Stimulated activated CD8-positive, alpha-beta memory T cell treated with anti-CD3 and anti-CD28 coated beads, Interleukin-12 subunit alpha, Interleukin-12 subunit beta, amount 100 ng/mL, for 1 hour (primary cell): ENCODE measurements around the gene RXRB.
"Not testable (repeated sequence)": the region's sequence is repeated elsewhere in the genome, so short reads cannot be mapped to it uniquely, and the experiment has no call there.

ENCODE experiments used
- DNase-seq: peaks from one replicate; pipeline ENCODE4 v3.0.0-alpha.2; 2020; ENCODE audit warnings: low read depth

The RXRB gene

GRCh38 chr6:33200219-33201146 lies at the start of gene RXRB, which contains the start of gene SLC39A7:
TSS of gene RXRB (minus strand) at chr6:33200665. CDS start at chr6:33200476, 189 bp downstream.
TSS of gene SLC39A7 (plus strand) at chr6:33200867. CDS start at chr6:33201246, 379 bp downstream.
- DNase-seq, result peak; percentile 99

- DNase-seq, result no peak
Observed at GRCh38 chr6:33249732-33250630, 49.5 kb upstream of the RXRB start.

GRCh38 chr6:33248932-33249731 lies 48.7 kb upstream of the RXRB start:
- peak; percentile 88 for DNase-seq

- peak; percentile 6 for DNase-seq
Observed at GRCh38 chr6:33248643-33248931, 48.1 kb upstream of the RXRB start.

GRCh38 chr6:33247977-33248642 lies 47.6 kb upstream of the RXRB start:
- peak; percentile 88 for DNase-seq

GRCh38 chr6:33243476-33243875 lies 43.0 kb upstream of the RXRB start:
- DNase-seq, result no peak

DNA sequence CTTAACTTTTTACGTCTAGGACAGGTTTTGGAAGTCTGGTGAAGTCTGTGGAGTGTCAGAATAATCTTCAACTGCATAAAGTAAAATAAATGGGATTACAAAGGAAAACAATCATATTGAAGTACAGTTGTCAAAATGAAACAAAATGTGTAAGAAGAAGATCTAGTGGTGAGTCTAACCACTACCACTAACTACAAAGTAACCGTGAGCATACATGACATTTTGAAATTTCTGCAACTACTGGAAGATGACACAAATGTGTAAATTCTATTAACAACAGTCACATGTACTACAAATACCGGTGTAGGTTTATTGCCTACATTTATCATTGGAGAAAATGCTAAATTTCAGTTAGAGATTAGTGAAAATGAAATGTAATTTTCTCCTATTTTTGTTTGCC lies 41.5 kb upstream of the RXRB start:
- no peak for DNase-seq

DNA sequence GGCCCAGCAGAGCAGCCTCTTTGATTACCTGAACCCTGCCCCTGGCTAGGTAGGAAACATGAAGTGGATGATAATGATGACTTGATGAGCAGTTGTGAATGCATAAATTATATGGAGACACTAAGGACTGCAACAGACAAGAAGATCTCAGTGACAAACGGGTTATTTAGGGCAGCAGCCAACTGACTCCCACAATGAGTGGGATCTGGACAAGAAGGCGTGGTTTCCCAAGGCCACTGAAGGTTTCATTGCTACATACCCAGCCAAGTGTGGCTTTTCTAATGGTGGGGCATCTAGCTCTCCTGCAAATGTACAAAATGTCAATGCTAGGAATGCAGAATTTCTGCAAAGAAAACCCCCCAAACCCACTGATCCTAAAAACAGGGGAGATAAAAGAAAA lies 37.3 kb upstream of the RXRB start:
- DNase-seq, result no peak

DNA sequence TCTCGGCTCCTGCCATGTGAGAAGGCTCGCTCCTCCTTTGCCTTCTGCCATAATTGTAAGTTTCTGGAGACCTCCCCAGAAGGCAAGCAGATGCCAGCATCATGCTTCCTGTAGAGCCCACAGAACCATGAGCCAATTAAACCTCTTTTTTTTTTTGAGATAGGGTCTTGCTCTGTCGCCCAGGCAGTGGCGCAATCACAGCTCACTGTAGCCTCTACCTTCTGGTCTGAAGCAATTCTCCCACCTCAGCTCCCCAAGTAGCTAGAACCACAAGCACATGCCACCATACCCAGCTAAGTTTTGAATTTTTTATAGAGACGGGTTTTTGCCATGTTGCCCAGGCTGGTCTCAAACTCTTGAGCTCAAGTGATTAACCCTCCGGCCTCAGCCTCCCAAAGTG lies 36.4 kb upstream of the RXRB start:
- no peak for DNase-seq

DNA sequence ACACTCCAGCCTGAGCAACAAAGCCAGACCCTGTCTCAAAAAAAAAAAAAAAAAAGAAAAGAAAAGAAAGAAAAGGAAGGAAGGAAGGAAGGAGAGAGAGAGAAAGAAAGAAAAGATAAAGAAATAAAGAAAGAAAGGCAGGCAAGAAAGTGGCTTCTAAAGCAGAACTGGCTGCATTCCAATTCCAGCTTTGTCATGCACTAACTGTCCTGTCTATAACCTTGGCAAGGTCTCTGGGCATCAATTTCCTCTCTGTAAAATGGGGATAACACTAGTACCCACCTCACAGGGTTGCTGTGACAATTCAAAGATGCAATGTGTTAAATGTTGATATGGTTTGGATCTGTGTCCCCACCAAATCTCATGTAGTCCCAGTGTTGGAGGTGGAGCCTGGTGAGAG lies 35.9 kb upstream of the RXRB start:
- DNase-seq, result no peak

GRCh38 chr6:33235221-33235634 lies 34.8 kb upstream of the RXRB start:
- DNase-seq, result no peak

- not testable (repeated sequence) for DNase-seq
Observed at GRCh38 chr6:33226503-33227120, 26.1 kb upstream of the RXRB start.

DNA sequence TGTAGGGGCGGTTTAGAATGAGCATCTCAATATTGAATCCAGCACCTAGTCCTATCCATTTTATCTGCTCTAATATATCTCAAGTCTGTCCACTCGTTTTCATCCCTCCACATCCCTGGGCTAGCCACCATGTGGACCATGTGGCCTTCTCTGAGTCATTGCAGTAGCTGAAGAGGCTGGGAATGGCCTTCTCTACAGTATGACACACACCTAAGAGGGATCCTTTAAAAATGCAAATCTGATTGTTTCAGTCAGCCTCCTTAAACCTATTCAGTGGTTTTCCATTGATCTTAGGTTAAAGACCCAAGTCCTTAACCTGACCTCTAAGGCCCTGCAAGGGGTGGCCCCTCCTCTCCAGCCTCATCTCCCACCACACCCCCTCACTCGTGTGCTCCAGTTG lies 17.2 kb upstream of the RXRB start:
- no peak for DNase-seq

GRCh38 chr6:33217246-33217645 lies 16.8 kb upstream of the RXRB start:
- no peak for DNase-seq

DNA sequence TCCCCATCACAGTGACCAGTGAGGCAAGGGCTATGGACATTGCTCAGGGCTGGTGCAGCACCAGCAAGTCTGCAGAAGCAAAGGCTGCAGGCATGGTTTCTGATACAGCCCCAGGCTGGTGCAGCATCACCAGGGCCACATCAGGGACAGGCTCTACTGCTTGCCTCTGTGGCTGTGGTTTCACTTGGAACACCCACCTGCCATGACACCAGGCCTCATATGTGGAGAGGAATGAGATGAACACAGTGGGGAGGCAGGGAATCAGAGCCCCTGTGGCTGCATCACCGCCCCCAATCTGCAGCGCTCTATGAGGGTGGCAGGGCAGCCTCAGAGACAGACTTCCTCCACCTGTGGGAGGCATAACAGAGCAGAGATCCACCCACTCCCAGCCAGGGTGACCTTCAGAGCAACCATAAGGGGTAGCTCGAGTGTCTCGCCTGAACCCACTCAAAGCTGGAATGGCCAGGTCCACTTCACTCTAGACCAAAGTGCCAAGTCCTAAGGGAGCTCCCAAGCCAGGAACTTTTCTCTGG lies 15.7 kb upstream of the RXRB start:
- no peak for DNase-seq

DNA sequence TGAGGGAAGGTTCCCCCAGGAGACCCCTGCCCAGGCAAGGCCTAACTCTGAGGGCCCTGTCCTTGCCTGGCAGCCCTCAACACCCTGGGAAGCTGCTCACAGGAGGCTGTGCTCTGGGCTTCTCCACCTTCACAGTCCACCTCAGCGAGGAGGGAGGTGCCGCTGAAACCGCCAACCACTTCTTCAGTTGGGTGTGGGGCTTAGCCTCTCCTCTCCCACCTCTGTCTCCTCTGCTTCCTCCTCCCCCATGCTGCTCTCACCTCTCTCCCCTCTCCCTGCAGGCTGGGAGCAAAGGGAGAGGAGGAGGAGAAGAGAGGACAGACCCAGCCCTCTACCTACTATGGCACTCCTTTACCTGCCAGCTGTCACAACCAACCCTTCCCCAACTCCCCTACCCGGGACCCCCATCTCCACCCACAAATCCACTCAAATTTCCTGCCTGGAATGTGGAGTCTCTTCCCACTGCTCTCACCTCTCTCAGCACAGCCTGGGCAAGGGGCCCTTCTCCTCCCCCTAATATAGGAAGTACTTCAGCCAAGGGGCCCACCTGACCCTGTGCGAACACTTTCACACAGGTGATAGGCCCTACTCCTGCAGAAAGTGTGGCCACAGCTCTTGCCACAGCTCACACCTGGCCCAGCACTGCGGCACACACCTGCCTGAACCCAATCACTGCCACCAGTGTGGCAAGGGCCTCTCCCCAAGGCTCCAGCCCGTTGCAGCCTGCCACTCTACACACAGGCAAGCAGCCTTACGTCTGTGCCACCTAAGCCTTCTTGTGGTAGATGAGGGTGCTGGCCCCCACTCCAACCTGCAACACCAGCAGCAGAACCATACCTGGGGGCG lies 15.0 kb upstream of the RXRB start:
- DNase-seq, result no peak

DNA sequence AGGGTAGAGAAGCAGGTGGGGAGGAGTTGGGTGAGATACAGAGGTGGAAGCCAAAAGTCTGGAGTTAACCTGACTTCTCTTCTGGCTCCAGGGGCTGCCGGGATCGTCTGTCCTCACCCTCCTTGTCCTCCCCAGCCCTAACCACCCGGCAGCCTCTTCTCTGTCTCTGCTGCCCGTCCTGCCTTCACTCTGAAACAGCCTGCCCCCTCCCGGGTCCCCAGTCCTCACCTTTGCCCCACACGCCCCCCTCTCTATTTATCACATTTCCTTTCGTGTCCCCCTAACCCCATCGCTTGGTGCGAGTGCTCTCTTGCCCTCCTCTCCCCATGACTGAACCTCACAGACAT lies 13.5 kb upstream of the RXRB start:
- DNase-seq, result no peak

DNA sequence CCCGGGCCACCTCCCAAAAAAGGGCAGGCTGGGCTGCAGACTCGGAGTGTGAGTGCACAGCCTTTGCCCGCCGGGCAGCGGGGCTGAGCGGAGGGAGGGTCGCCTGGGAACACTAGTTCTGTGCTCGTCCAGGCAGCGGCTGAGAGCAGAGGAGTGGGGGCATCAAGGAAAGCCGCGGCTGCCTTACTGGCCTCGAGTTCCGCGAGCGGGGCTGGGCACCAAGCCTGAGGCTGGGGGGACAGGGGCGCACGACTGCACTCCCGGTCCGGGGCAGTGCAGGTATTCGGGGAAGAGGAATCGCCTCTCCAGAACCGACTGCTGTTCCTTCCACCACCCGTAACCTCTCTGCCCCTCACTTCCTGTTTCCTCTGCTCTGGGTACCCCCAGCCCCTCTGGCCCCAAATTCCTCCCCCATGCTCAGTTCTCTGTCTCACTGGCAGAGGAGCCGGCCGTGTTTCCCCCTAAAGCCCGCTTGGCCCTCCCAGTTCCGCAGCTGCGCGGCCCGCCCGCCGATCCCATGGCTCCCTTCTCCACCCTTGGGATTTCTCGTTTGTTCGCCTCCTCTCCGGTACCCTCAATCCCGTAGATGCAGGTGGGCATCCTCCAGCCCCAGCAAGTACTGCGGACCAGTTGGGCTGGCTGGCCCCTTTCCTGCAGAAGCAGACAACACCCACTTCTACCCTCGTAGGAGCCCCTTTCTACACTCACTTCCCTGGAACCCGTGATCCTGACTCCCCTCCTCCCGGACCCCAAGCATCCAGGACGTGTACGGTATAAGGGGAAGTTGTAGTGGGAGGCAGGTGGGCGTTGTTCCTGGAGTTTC lies 12.9 kb upstream of the RXRB start:
- DNase-seq, result no peak

- no peak for DNase-seq
Observed at GRCh38 chr6:33212857-33213165, 12.3 kb upstream of the RXRB start.
